ENCODE measurements around the gene ANKK1.

The ANKK1 gene

DNA sequence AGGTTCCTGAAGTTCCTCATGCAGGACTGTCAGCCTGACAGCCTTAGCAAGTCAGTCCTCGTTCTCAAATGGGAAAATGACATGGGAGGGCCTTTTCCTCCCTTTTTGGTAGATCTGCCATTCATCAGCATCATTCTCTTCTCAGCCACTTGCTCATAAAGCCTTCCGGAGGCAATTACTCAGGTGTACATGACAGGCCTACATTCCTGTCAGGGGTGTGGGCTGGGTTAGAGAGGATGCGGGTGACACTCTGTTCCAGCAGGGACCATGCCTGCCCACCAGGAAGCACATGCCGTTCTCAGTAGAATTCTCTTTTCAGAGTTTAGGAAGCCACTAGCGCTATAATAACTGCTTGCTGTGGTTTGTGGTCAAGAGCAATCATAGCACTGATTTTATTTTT is 24.2 kb upstream of the ANKK1 start:
- Histone ChIP-seq H3K4me3 (replicated peaks; ENCODE audit: low read depth, low read length) (no peak overlapping the region), H3K36me3 (ENCODE audit: control insufficient read depth, insufficient read depth, low read length) (peaks cover 3% of the 10 kb centered on the region), H3K27me3 (replicated peaks; ENCODE audit: control insufficient read depth, insufficient read depth, low read length) (no peaks in the 10 kb centered on the region)
- DNase-seq (ENCODE audit: extremely low read depth, insufficient read length): no peak
- TF ChIP-seq, protein P1, sequence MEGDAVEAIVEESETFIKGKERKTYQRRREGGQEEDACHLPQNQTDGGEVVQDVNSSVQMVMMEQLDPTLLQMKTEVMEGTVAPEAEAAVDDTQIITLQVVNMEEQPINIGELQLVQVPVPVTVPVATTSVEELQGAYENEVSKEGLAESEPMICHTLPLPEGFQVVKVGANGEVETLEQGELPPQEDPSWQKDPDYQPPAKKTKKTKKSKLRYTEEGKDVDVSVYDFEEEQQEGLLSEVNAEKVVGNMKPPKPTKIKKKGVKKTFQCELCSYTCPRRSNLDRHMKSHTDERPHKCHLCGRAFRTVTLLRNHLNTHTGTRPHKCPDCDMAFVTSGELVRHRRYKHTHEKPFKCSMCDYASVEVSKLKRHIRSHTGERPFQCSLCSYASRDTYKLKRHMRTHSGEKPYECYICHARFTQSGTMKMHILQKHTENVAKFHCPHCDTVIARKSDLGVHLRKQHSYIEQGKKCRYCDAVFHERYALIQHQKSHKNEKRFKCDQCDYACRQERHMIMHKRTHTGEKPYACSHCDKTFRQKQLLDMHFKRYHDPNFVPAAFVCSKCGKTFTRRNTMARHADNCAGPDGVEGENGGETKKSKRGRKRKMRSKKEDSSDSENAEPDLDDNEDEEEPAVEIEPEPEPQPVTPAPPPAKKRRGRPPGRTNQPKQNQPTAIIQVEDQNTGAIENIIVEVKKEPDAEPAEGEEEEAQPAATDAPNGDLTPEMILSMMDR (IDR thresholded peaks at IDR 0.05; ENCODE audit: insufficient read depth, low read length, poor library complexity, severe bottlenecking): no peak

DNA sequence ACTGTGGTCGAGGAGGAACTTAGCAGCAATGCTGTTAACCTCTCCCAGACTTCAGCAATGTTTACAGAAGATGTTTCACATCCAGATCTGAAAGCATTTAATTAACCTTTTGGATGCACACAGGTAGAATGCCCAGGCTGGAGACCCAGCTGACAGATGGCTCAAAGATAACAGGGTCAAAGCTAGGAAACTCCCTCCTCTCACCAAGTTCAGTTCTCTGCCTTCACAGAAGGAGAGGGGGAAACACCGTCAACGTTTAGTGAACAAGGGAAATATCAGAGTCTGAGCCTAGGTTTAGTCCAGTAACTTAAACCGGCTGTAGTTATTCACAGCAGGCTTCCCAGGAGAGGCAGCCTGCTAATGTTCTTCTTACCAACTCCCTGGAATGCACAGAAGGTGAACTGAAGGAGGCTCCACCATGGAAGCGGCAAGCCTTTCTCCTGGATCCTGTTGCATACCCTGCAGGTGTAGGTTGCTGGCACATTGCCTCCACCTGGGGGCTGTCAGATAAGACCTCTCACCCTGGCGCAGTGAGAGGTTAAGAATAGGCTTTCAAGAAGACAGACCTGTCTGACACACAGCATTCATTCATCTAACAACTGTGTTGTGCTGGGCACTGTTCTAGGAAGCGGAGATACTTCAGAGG is 23.5 kb upstream of the ANKK1 start:
- no peak for DNase-seq (ENCODE audit: extremely low read depth, insufficient read length)
- Histone ChIP-seq H3K36me3 (ENCODE audit: control insufficient read depth, insufficient read depth, low read length) (peaks cover 3% of the 10 kb centered on the region), H3K4me3 (replicated peaks; ENCODE audit: low read depth, low read length) (no peak overlapping the region), H3K27me3 (replicated peaks; ENCODE audit: control insufficient read depth, insufficient read depth, low read length) (no peaks in the 10 kb centered on the region)
- TF ChIP-seq, protein P1 (IDR thresholded peaks at IDR 0.05; ENCODE audit: insufficient read depth, low read length, poor library complexity, severe bottlenecking): no peak

DNA sequence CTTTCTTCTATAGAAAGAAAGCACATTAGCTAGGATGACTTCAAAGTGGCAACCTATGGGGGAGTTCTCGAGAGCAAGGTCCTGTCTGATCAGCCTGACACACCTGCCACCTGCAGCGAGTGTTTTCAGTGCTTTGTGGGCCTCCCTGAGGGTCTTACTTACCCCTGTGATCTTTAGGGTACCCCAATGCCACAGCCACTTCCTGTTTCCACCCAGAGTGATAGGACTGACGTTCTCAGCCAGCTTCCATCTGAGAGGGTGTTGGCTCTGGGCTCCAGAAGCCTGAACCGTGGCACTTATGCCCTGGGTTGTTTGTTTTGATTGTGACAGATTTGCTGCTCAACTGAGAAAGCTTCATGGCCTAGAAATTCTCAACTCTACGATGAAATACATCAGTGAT is 21.7 kb upstream of the ANKK1 start:
- no peak for DNase-seq (ENCODE audit: extremely low read depth, insufficient read length)
- peaks cover 3% of the 10 kb centered on the region for H3K36me3 ChIP-seq (ENCODE audit: control insufficient read depth, insufficient read depth, low read length)
- no peak overlapping the region for H3K4me3 ChIP-seq (replicated peaks; ENCODE audit: low read depth, low read length)
- TF ChIP-seq, protein P1 (IDR thresholded peaks at IDR 0.05; ENCODE audit: insufficient read depth, low read length, poor library complexity, severe bottlenecking): no peak
- H3K27me3 ChIP-seq (replicated peaks; ENCODE audit: control insufficient read depth, insufficient read depth, low read length): no peaks in the 10 kb centered on the region

DNA sequence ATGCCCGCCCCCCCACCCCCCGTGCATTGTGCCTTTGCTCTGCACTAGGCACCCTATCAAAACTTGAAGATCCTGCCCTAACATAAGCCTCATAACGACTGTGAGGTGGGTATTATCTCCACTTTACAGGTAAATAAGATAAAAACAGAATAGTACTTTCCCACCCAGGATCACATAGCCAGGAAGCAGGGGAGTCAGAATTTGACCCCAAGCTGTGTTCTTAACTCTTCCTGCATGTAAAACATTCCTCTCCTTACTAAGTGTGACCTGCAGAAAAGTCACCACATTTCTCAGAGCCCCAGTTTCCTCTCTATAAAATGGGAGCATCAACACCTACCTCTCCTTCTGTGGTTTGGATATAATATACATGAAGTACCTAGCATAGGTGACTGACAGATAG is 18.2 kb upstream of the ANKK1 start:
- DNase-seq (ENCODE audit: extremely low read depth, insufficient read length): no peak
- Histone ChIP-seq H3K36me3 (ENCODE audit: control insufficient read depth, insufficient read depth, low read length) (peaks cover 3% of the 10 kb centered on the region), H3K27me3 (replicated peaks; ENCODE audit: control insufficient read depth, insufficient read depth, low read length) (no peaks in the 10 kb centered on the region), H3K4me3 (replicated peaks; ENCODE audit: low read depth, low read length) (no peak overlapping the region)
- TF ChIP-seq, protein P1 (IDR thresholded peaks at IDR 0.05; ENCODE audit: insufficient read depth, low read length, poor library complexity, severe bottlenecking): no peak

DNA sequence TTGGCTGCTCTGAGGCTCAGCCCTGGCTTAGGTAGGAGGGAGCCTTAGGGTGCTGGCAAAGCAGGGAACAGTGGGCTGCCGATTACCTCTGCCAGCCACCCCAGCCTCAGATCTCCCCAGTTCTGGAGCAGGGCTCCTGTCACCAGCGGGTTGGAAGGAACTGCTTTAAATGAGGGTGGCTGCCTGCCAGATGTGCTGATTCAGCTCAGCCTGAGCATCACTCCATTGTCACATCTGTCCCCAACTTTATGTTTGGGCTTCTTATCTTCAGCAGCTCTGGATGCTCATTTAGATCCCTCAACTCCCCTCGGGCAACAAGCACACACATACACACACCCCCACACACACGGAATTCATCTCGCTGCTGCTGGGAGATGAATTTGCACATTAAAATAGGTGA is 16.9 kb upstream of the ANKK1 start:
- TF ChIP-seq, protein P1 (IDR thresholded peaks at IDR 0.05; ENCODE audit: insufficient read depth, low read length, poor library complexity, severe bottlenecking): no peak
- DNase-seq (ENCODE audit: extremely low read depth, insufficient read length): no peak
- no peaks in the 10 kb centered on the region for H3K27me3 ChIP-seq (replicated peaks; ENCODE audit: control insufficient read depth, insufficient read depth, low read length)
- H3K36me3 ChIP-seq (ENCODE audit: control insufficient read depth, insufficient read depth, low read length): no peaks in the 10 kb centered on the region
- H3K4me3 ChIP-seq (replicated peaks; ENCODE audit: low read depth, low read length): no peak overlapping the region

DNA sequence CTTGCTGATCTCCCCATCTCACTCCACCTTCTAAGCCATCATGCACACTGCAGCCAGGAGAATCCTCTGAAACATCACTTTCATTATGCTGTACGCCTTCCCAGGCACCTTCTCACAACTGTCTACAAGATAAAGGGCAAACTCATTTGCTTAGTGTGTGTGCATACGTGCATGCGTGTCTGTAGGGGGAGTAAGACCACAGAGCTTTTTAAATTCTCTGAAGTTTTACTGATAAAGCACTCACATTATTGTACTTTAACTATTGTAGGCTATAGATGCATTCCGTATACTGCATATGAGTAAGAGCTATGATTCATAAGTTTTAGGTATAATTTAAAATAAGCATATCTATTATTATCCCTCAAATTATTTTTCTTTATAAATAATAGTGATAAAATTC is 15.3 kb upstream of the ANKK1 start:
- TF ChIP-seq, protein P1 (IDR thresholded peaks at IDR 0.05; ENCODE audit: insufficient read depth, low read length, poor library complexity, severe bottlenecking): peak; percentile 22
- no peak for DNase-seq (ENCODE audit: extremely low read depth, insufficient read length)
- no peak overlapping the region for H3K4me3 ChIP-seq (replicated peaks; ENCODE audit: low read depth, low read length)
- H3K27me3 ChIP-seq (replicated peaks; ENCODE audit: control insufficient read depth, insufficient read depth, low read length): no peaks in the 10 kb centered on the region
- H3K36me3 ChIP-seq (ENCODE audit: control insufficient read depth, insufficient read depth, low read length): no peaks in the 10 kb centered on the region

All from GM06990 (cell line).